HepG2 (cell line): ENCODE results near the gene RNF123. TPM values are rescaled to one million over a fixed set of nuclear protein-coding genes. Genes with fewer than 3 reads are reported as not detected.

Experiments used
- ATAC-seq: fragments of 200-7000 bp; cut with Tn5 transposase; 3 replicates; pipeline ENCODE4 v1.9.1; 2020; ENCODE audit warnings: mild to moderate bottlenecking, moderate library complexity
- BruUV-seq: library from RNA; stranded (reverse); fragments of 400-500 nt; replicated peaks from 2 replicates; lab custom pipeline; 2021; lab: Mats Ljungman, UMichigan
- CTCF ChIA-PET: fragments of 300-600 bp; formaldehyde crosslinking; extraction: SDS; loops from one replicate; lab custom pipeline; 2021; ENCODE audit warnings: low total read pairs, inconsistent platforms, low intra/inter-chr PET ratio; lab: Yijun Ruan, JAX
- POLR2A ChIA-PET: fragments of 350-600 bp; sonication (Branson Sonifier 250); formaldehyde crosslinking; loops from one replicate; lab custom pipeline; 2020; ENCODE audit warnings: antibody characterized with exemption, inconsistent platforms; lab: Yijun Ruan, JAX
- DNase-seq: peaks from one replicate; pipeline ENCODE4 v3.0.0-alpha.2; 2015; ENCODE audit warnings: low spot score
- FAIRE-seq: peaks from 3 replicates; lab custom pipeline; 2011; peaks lifted over from hg19 to GRCh38; lab: Jason Lieb, UNC
- H2AFZ ChIP-seq: one replicate; pipeline ENCODE4 v1.6.1; 2011; ENCODE audit warnings: low read length, inconsistent platforms
- H3K27ac ChIP-seq: fragments of 300-600 bp; 3 replicates; pipeline ENCODE4 v1.8.0; 2011; ENCODE audit warnings: mixed run types, mild to moderate bottlenecking, mixed read lengths, low read length, inconsistent platforms; ENCODE audit not compliant: insufficient read depth; ENCODE audit errors: extremely low read length
- H3K27me3 ChIP-seq, 2 experiments: fragments of 200-600 bp in 1 of 2; 2 replicates in 1 of 2; 3 replicates in 1 of 2; pipeline versions ENCODE4 v1.6.0 to v1.8.0; 2011; ENCODE audit warnings: low read length in 2 of 2, mild to moderate bottlenecking in 2 of 2, moderate library complexity in 2 of 2, inconsistent platforms in 1 of 2; ENCODE audit not compliant: insufficient read depth in 2 of 2, control insufficient read depth in 1 of 2
- H3K36me3 ChIP-seq, 2 experiments: fragments of 200-600 bp in 1 of 2; replicated peaks in 1 of 2; 2 replicates in 1 of 2; 3 replicates in 1 of 2; pipeline versions ENCODE4 v1.5.1 to v1.8.0; 2011; ENCODE audit warnings: low read length in 2 of 2, inconsistent platforms in 1 of 2; ENCODE audit not compliant: insufficient read depth in 2 of 2, control insufficient read depth in 1 of 2
- H3K4me1 ChIP-seq: 2 replicates; pipeline ENCODE4 v1.5.1; 2012; ENCODE audit warnings: low read length, inconsistent platforms; ENCODE audit not compliant: insufficient read depth
- H3K4me2 ChIP-seq: 2 replicates; pipeline ENCODE4 v1.6.0; 2011; ENCODE audit warnings: low read depth, low read length, inconsistent platforms
- H3K4me3 ChIP-seq, 3 experiments: fragments of 200-600 bp in 1 of 3; sonication (generic), shearing (Covaris generic) in 1 of 3; replicated peaks in 1 of 3; 2 replicates each; pipeline ENCODE4 v1.5.1; 2011 to 2016; ENCODE audit warnings: low read length in 3 of 3, inconsistent platforms in 2 of 3, low read depth in 2 of 3, mild to moderate bottlenecking in 2 of 3, control low read depth in 1 of 3, mixed read lengths in 1 of 3; ENCODE audit not compliant: insufficient read depth in 1 of 3
- H3K79me2 ChIP-seq: one replicate; pipeline ENCODE4 v1.6.1; 2011; ENCODE audit warnings: low read length, inconsistent platforms; ENCODE audit not compliant: insufficient read depth
- H3K9ac ChIP-seq: 2 replicates; pipeline ENCODE4 v1.6.0; 2011; ENCODE audit warnings: mild to moderate bottlenecking, low read depth, low read length, inconsistent platforms; ENCODE audit not compliant: insufficient read depth
- H3K9me3 ChIP-seq: 2 replicates; pipeline ENCODE4 v1.5.1; 2012; ENCODE audit warnings: mild to moderate bottlenecking, low read length
- H4K20me1 ChIP-seq: 2 replicates; pipeline ENCODE4 v1.6.0; 2011; ENCODE audit warnings: inconsistent platforms, mild to moderate bottlenecking, low read length, moderate library complexity; ENCODE audit not compliant: insufficient read depth
- AGO1 ChIP-seq: fragments of 200-400 bp; formaldehyde crosslinking; IDR thresholded peaks from 2 replicates; pipeline ENCODE4 v1.6.1; 2017; ENCODE audit warnings: mild to moderate bottlenecking, low read depth, low read length, moderate library complexity; ENCODE audit not compliant: poor library complexity, severe bottlenecking
- AHR ChIP-seq: IDR thresholded peaks from 2 replicates; pipeline ENCODE4 v1.6.1; 2018; ENCODE audit warnings: missing genetic modification reagents, missing compliant biosample characterization
- CBFB ChIP-seq: sonication (generic); formaldehyde crosslinking; IDR thresholded peaks from 2 replicates; pipeline ENCODE4 v1.4.0; 2020; ENCODE audit warnings: missing genetic modification reagents
- KDM5B ChIP-seq: sonication (generic); formaldehyde crosslinking; IDR thresholded peaks from 2 replicates; pipeline ENCODE4 v1.4.0; 2020; ENCODE audit warnings: missing genetic modification reagents, mild to moderate bottlenecking, borderline replicate concordance
- PRDM4 ChIP-seq: sonication (generic); formaldehyde crosslinking; IDR thresholded peaks from 2 replicates; pipeline ENCODE4 v1.9.0; 2021; ENCODE audit warnings: missing genetic modification reagents, borderline replicate concordance
- TOPORS ChIP-seq: sonication (generic); formaldehyde crosslinking; IDR thresholded peaks from 2 replicates; pipeline ENCODE4 v1.8.0; 2023; ENCODE audit warnings: mild to moderate bottlenecking, missing genetic modification reagents
- ZNF143 ChIP-seq: sonication (generic); formaldehyde crosslinking; IDR thresholded peaks from 2 replicates; pipeline ENCODE4 v1.4.0; 2020; ENCODE audit warnings: missing genetic modification reagents
- ZNF235 ChIP-seq: sonication (generic); formaldehyde crosslinking; IDR thresholded peaks from 2 replicates; pipeline ENCODE4 v1.8.1; 2023; ENCODE audit warnings: mild to moderate bottlenecking, missing genetic modification reagents, borderline replicate concordance
- ZNF296 ChIP-seq: sonication (generic); formaldehyde crosslinking; conservative IDR thresholded peaks from 2 replicates; pipeline ENCODE4 v1.5.0; 2020; ENCODE audit warnings: mild to moderate bottlenecking, missing genetic modification reagents
- ZNF317 ChIP-seq: sonication (generic); formaldehyde crosslinking; IDR thresholded peaks from 2 replicates; pipeline ENCODE4 v1.5.0; 2020; ENCODE audit warnings: mild to moderate bottlenecking, missing genetic modification reagents
- ZNF646 ChIP-seq: sonication (generic); formaldehyde crosslinking; IDR thresholded peaks from 2 replicates; pipeline ENCODE4 v1.9.0; 2021; ENCODE audit warnings: mild to moderate bottlenecking, missing genetic modification reagents
- ZNF776 ChIP-seq: sonication (generic); formaldehyde crosslinking; IDR thresholded peaks from 2 replicates; pipeline ENCODE4 v1.4.0; 2020; ENCODE audit warnings: mild to moderate bottlenecking, missing genetic modification reagents
- WGBS: methylation state at CpG from one replicate; pipeline ENCODE4 v1.1.6; 2017; ENCODE audit warnings: low lambda C conversion rate; 5-methylcytosine and 5-hydroxymethylcytosine counted together
- in situ Hi-C: cut with HindIII; loops from 2 replicates; pipeline ENCODE4 v1.10.0; 2017; ENCODE audit warnings: low pct_unique_long_range_greater_than_20kb; ENCODE audit not compliant: extremely low pct_ligation_motif_present
- intact Hi-C: fragments of 100-400 bp; cut with micrococcal nuclease; formaldehyde crosslinking; loops from one replicate; pipeline ENCODE4 v1.10.0; 2022; ENCODE audit not compliant: unreplicated experiment
- polyA plus RNA-seq, 8 experiments: library from polyadenylated mRNA; depleted of rRNA in 3 of 8; stranded (reverse) in 7 of 8; unstranded in 1 of 8; fragments of >200 nt; fragmentation: Illumina TruSeq in 4 of 8; extraction: Trizol in 4 of 8; gene quantifications; 2 replicates each; pipeline versions ENCODE4 v1.2.1 to v1.2.3, GENCODE V29; 2011 to 2016; ENCODE audit warnings: low read depth in 4 of 8, missing spikeins in 1 of 8, mixed read lengths in 1 of 8; ENCODE audit not compliant: insufficient read depth in 1 of 8
- total RNA-seq, 5 experiments: library from RNA; depleted of rRNA; stranded (reverse); fragments of >200 nt; fragmentation: Illumina TruSeq; extraction: Trizol; gene quantifications; 2 replicates each; pipeline ENCODE4 v1.2.3, GENCODE V29; 2016; ENCODE audit warnings: low read depth in 1 of 5

The RNF123 gene
- total and polyA plus RNA-seq, 2 of the 13 experiments (the other 11 are each of a cell fraction or from before 2014, with no cell fraction given): 29.9 to 82.2 TPM

- TF ChIP-seq PRDM4 (CRISPR knock-in tag): no peak
- TF ChIP-seq ZNF296: no peak
- no peak for TF ChIP-seq AHR (CRISPR knock-in tag)
- TF ChIP-seq CBFB (CRISPR knock-in tag): no peak
- TF ChIP-seq, all 625 proteins: peak for 75
Observed at GRCh38 chr3:49666592-49666991, 22.8 kb upstream of the RNF123 start (continued).

GRCh38 chr3:49667701-49668413, 21.5 kb upstream of the RNF123 start:
- Histone ChIP-seq H2AFZ (no peak overlapping the region), H3K4me3 (no peak overlapping the region), H3K9ac (no peak overlapping the region), H3K36me3 (no peaks in the 10 kb centered on the region), H3K9me3 (no peaks in the 10 kb centered on the region), H3K4me1 (peaks cover 87% of the 10 kb centered on the region), H4K20me1 (no peaks in the 10 kb centered on the region), H3K27ac (peak overlapping the region; percentile 80), H3K27me3 (no peaks in the 10 kb centered on the region), H3K4me2 (peak overlapping the region; percentile 76), H3K79me2 (no peaks in the 10 kb centered on the region)
- CTCF ChIA-PET: no interaction called here
- FAIRE-seq: no peak
- POLR2A ChIA-PET: interaction anchor here (3.0 kb wide), 1 partner anchor 128 kb away, joined by 34 read pairs; no protein-coding TSS in a partner anchor
- no TSS peak for BruUV-seq
- no peak for DNase-seq
- in situ Hi-C loops: no loop called here
- intact Hi-C loops: loop anchor here (5.0 kb wide), 1 partner anchor 81 kb away; no protein-coding TSS in a partner anchor
- no peak for ATAC-seq
- WGBS: 84% methylated on average over 17 of the region's 25 CpGs
- peak; percentile 62; the same call in 1 of the 2 replicates for TF ChIP-seq KDM5B (CRISPR knock-in tag)
- no peak for TF ChIP-seq TOPORS (CRISPR knock-in tag)
- 0 out of 2 replicates have a peak, but pooled peaks have one; percentile 53 for TF ChIP-seq ZNF235
- peak; percentile 57 for TF ChIP-seq AGO1
- TF ChIP-seq ZNF776 (CRISPR knock-in tag): 0 out of 2 replicates have a peak, but pooled peaks have one; percentile 60
- no peak for TF ChIP-seq ZNF646 (CRISPR knock-in tag)
- TF ChIP-seq ZNF143 (CRISPR knock-in tag): no peak
- peak; percentile 37; the same call in 1 of the 2 replicates for TF ChIP-seq ZNF317 (CRISPR knock-in tag)
